ENCODE data around the gene ABITRAM. TPM values are rescaled to one million over a fixed set of nuclear protein-coding genes. Genes with fewer than 3 reads are reported as not detected.

The ABITRAM gene
- total and polyA plus RNA-seq, 2 of the 13 experiments (the other 11 are each of a cell fraction or from before 2014, with no cell fraction given): 10.2 to 21.6 TPM

DNA sequence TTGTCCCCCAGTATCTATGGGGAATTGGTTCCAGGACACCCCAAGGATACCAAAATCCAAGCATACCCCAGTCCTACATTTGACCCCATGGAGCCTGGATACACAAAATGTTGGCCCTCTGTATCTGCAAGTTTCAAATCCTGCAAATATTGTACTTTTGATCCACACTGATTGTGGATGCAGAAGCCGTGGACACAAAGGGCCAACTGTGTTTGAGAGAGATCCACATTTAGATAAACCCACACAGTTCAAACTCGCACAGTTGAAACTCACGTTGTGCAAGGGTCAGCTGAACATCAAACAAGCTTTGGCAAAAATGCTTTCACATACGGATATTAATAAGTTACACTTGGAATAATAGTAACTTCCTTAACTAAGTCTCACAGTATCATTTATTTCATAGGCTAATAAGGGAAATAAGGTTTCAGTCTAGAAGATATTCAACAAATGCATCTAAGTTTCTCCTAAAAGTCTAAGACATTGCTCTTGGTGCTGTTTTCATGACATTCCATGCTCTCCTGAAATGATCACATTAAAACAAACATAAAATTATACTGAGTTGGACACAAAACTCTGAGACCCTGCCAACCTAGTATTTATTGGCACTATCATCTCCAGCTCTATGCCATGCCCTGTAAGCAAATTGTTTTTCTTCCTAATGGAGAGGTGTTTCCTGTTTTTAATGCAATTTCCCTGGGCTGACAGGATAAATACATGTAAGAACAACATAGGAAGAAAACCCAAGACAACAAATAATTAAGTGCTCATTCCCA lies 39.8 kb upstream of the ABITRAM start (continued):
- TF ChIP-seq NAIF1 (CRISPR knock-in tag; IDR thresholded peaks at IDR 0.05; ENCODE audit: borderline replicate concordance): no peak
- no peak for TF ChIP-seq ZNF672 (CRISPR knock-in tag; IDR thresholded peaks at IDR 0.05)
- TF ChIP-seq ZMYM3 (CRISPR knock-in tag; IDR thresholded peaks at IDR 0.05): peak; percentile 27; the same call in 1 of the 2 replicates
- no peak for TF ChIP-seq RBFOX2 (IDR thresholded peaks at IDR 0.05; ENCODE audit: low read depth, low read length)
- TF ChIP-seq, protein P1, sequence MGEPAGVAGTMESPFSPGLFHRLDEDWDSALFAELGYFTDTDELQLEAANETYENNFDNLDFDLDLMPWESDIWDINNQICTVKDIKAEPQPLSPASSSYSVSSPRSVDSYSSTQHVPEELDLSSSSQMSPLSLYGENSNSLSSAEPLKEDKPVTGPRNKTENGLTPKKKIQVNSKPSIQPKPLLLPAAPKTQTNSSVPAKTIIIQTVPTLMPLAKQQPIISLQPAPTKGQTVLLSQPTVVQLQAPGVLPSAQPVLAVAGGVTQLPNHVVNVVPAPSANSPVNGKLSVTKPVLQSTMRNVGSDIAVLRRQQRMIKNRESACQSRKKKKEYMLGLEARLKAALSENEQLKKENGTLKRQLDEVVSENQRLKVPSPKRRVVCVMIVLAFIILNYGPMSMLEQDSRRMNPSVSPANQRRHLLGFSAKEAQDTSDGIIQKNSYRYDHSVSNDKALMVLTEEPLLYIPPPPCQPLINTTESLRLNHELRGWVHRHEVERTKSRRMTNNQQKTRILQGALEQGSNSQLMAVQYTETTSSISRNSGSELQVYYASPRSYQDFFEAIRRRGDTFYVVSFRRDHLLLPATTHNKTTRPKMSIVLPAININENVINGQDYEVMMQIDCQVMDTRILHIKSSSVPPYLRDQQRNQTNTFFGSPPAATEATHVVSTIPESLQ (CRISPR knock-in tag; conservative IDR thresholded peaks at IDR 0.05): no peak
- TF ChIP-seq AHR (CRISPR knock-in tag; IDR thresholded peaks at IDR 0.05): no peak
- TF ChIP-seq JARID2 (CRISPR knock-in tag; IDR thresholded peaks at IDR 0.05; ENCODE audit: insufficient replicate concordance): no peak
- TF ChIP-seq, protein P2, sequence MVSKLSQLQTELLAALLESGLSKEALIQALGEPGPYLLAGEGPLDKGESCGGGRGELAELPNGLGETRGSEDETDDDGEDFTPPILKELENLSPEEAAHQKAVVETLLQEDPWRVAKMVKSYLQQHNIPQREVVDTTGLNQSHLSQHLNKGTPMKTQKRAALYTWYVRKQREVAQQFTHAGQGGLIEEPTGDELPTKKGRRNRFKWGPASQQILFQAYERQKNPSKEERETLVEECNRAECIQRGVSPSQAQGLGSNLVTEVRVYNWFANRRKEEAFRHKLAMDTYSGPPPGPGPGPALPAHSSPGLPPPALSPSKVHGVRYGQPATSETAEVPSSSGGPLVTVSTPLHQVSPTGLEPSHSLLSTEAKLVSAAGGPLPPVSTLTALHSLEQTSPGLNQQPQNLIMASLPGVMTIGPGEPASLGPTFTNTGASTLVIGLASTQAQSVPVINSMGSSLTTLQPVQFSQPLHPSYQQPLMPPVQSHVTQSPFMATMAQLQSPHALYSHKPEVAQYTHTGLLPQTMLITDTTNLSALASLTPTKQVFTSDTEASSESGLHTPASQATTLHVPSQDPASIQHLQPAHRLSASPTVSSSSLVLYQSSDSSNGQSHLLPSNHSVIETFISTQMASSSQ (IDR thresholded peaks at IDR 0.05; ENCODE audit: low read depth): peak; percentile 81
- TF ChIP-seq, protein P2 (CRISPR knock-in tag; IDR thresholded peaks at IDR 0.05; ENCODE audit: borderline replicate concordance): peak; percentile 92
- TF ChIP-seq CENPX (CRISPR knock-in tag; IDR thresholded peaks at IDR 0.05): no peak
- no peak for TF ChIP-seq NKX3-1 (CRISPR knock-in tag; IDR thresholded peaks at IDR 0.05)
- TF ChIP-seq, protein P3, sequence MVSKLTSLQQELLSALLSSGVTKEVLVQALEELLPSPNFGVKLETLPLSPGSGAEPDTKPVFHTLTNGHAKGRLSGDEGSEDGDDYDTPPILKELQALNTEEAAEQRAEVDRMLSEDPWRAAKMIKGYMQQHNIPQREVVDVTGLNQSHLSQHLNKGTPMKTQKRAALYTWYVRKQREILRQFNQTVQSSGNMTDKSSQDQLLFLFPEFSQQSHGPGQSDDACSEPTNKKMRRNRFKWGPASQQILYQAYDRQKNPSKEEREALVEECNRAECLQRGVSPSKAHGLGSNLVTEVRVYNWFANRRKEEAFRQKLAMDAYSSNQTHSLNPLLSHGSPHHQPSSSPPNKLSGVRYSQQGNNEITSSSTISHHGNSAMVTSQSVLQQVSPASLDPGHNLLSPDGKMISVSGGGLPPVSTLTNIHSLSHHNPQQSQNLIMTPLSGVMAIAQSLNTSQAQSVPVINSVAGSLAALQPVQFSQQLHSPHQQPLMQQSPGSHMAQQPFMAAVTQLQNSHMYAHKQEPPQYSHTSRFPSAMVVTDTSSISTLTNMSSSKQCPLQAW (CRISPR knock-in tag; IDR thresholded peaks at IDR 0.05): peak; percentile 89
- TF ChIP-seq, protein P4, sequence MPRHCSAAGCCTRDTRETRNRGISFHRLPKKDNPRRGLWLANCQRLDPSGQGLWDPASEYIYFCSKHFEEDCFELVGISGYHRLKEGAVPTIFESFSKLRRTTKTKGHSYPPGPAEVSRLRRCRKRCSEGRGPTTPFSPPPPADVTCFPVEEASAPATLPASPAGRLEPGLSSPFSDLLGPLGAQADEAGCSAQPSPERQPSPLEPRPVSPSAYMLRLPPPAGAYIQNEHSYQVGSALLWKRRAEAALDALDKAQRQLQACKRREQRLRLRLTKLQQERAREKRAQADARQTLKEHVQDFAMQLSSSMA (CRISPR knock-in tag; IDR thresholded peaks at IDR 0.05): no peak
- no peak for TF ChIP-seq REXO4 (CRISPR knock-in tag; IDR thresholded peaks at IDR 0.05; ENCODE audit: borderline replicate concordance)
- no peak for TF ChIP-seq ZNF780A (CRISPR knock-in tag; IDR thresholded peaks at IDR 0.05)
- TF ChIP-seq, protein P5, sequence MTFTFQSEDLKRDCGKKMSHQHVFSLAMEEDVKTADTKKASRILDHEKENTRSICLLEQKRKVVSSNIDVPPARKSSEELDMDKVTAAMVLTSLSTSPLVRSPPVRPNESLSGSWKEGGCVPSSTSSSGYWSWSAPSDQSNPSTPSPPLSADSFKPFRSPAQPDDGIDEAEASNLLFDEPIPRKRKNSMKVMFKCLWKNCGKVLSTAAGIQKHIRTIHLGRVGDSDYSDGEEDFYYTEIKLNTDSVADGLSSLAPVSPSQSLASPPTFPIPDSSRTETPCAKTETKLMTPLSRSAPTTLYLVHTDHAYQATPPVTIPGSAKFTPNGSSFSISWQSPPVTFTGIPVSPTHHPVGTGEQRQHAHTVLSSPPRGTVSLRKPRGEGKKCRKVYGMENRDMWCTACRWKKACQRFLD (CRISPR knock-in tag; IDR thresholded peaks at IDR 0.05; ENCODE audit: borderline replicate concordance): no peak
- TF ChIP-seq CCAR2 (optimal IDR thresholded peaks at IDR 0.05; ENCODE audit: low read depth, low read length): no peak
